GM21723 (cell line): ENCODE results near the gene FSIP1.

ENCODE experiments used
- ATAC-seq: cut with Tn5 transposase; IDR thresholded peaks from one replicate; pipeline ENCODE4 v1.9.1; 2021; ENCODE audit warnings: mild to moderate bottlenecking, moderate library complexity; ENCODE audit not compliant: unreplicated experiment

FSIP1 gene

DNA sequence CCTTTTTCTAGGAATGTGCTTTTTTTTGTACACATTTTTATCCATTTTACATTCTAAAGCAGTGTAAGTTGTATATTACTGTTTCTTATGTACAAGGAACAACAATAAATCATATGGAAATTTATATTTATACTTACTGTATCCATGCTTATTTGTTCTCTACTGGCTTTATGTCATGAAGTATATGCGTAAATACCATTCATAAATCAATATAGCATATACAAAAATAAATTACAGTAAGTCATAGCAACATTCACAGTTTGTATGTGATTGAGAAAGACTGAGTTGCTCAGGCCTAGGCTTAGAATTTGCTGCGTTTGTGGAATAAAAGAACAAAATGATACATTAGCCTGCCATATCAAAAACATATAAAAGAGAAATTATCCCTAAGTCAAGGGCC lies 185.3 kb downstream of the FSIP1 start:
- no peak for ATAC-seq

DNA sequence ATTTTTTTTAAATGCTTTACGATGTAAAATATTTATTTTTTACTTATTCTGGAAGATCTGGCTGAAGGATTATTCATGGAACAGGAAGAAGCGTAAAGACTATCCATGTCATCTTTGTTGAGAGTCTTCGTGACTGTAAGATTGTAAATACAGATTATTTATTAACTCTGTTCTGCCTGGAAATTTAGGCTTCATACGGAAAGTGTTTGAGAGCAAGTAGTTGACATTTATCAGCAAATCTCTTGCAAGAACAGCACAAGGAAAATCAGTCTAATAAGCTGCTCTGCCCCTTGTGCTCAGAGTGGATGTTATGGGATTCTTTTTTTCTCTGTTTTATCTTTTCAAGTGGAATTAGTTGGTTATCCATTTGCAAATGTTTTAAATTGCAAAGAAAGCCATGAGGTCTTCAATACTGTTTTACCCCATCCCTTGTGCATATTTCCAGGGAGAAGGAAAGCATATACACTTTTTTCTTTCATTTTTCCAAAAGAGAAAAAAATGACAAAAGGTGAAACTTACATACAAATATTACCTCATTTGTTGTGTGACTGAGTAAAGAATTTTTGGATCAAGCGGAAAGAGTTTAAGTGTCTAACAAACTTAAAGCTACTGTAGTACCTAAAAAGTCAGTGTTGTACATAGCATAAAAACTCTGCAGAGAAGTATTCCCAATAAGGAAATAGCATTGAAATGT lies 186.1 kb downstream of the FSIP1 start:
- no peak for ATAC-seq

DNA sequence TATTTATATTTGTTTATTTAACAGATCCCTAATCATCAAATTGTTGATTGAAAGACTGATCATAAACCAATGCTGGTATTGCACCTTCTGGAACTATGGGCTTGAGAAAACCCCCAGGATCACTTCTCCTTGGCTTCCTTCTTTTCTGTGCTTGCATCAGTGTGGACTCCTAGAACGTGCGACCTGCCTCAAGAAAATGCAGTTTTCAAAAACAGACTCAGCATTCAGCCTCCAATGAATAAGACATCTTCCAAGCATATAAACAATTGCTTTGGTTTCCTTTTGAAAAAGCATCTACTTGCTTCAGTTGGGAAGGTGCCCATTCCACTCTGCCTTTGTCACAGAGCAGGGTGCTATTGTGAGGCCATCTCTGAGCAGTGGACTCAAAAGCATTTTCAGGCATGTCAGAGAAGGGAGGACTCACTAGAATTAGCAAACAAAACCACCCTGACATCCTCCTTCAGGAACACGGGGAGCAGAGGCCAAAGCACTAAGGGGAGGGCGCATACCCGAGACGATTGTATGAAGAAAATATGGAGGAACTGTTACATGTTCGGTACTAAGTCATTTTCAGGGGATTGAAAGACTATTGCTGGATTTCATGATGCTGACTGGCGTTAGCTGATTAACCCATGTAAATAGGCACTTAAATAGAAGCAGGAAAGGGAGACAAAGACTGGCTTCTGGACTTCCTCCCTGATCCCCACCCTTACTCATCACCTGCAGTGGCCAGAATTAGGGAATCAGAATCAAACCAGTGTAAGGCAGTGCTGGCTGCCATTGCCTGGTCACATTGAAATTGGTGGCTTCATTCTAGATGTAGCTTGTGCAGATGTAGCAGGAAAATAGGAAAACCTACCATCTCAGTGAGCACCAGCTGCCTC lies 187.1 kb downstream of the FSIP1 start:
- ATAC-seq, result no peak

DNA sequence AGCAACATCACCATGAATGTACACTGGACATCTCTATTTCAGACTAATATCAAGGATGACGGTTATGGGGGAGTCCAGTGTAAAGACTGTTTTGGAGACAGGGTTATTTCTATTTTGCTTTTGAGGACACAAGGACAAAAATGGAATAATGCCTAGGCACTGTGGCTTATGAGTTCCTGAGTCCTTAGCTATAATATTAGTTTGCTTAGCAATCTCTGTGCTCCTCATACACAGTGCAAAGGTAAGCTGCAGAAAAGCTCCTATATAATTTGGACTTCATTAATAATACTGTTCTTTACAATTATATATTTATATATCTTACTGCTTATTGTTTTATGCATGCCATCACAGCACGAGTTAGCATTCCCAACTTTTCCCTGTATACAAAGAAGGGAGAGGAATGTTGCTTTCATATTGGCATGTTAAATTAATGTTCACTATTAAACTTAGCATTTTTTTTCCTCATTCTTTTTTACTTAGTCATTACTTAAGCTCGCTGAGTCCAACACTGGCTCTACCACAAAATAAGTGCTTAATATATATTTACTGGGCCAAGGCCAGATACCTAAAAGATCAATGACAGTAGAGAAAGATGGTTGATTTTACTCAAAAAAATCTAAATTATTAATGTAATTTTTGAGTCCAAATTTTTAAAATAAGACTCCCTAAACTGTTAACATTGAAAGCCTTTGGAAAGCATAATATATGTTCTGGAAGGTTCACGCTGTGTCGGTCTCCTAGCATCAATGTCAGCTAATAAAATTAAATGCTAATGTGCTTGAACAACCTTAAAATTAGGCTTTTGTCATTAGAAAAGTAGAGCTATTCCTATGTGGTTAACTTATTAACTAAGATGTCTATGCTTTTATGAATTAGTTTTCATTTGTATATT lies 187.9 kb downstream of the FSIP1 start:
- no peak for ATAC-seq

DNA sequence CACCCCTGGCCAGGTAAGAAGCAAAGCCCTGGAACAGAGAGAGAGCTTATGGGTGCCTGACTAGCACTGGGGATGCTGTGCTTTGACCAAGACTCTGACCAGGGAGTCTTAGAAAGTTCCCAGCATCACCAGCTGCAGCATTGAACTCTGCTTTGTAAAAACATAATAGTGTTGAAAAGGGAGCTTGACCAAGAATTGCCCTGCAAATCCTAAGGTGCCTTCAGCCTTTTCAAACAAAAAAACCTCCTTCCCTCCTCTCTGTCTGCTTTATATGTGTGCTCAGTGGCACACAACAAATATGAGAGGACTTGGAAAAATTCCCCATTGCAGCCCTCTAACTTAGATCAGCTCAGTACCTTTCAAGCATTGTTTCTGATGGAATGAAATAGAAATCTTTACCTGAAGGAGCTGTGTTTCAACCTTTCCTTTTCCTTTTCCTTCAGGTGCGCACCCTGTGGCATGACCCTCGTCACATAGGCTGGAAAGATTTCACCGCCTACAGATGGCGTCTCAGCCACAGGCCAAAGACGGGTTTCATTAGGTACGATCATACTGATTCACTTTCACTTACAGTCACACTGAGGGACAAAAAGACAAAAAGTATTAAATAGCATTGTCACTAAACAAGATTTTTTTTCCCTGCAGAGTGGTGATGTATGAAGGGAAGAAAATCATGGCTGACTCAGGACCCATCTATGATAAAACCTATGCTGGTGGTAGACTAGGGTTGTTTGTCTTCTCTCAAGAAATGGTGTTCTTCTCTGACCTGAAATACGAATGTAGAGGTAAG lies 188.8 kb downstream of the FSIP1 start:
- ATAC-seq, result no peak

DNA sequence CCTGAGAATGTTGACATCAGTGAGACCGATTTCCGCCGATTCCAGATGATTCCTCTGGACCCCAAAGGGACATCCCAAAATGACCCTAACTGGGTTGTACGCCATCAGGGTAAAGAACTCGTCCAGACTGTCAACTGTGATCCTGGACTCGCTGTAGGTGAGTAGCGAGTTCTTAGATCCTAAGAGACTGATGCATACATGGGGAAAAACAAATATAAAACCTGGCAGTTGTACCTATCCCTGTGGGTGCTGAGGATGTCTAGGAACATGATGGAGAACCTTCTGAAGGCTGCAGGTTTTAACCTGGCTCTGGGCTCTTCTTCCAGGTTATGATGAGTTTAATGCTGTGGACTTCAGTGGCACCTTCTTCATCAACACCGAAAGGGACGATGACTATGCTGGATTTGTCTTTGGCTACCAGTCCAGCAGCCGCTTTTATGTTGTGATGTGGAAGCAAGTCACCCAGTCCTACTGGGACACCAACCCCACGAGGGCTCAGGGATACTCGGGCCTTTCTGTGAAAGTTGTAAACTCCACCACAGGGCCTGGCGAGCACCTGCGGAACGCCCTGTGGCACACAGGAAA lies 189.5 kb downstream of the FSIP1 start:
- ATAC-seq, result no peak

DNA sequence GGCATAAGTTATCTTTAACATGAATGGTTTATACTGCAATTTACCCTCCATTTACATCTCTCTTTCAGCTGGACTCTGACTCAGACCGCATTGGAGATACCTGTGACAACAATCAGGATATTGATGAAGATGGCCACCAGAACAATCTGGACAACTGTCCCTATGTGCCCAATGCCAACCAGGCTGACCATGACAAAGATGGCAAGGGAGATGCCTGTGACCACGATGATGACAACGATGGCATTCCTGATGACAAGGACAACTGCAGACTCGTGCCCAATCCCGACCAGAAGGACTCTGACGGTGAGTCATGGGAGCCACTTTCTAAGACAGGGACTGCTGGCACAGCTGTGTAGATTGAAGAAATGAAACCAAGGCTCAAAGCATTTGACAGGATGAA lies 190.1 kb downstream of the FSIP1 start:
- no peak for ATAC-seq

DNA sequence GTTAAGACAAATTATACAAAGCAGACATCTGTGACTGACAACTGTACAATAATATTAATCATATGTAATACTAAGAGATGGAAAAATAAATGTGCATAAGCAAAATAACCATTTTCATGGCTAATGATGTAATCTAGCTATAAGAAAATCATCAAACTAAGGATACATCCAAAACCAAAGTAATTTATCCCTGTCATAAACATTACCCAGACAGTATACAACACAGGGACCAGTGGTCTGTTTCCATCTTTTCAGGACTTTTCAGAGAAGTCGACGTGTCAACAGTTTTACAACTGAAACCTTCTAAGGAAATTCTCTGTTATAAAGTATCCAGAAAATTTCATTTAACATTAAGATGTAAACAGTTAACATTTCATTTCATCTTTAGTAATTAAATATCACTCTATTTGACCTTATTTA lies 190.7 kb downstream of the FSIP1 start:
- ATAC-seq, result no peak

DNA sequence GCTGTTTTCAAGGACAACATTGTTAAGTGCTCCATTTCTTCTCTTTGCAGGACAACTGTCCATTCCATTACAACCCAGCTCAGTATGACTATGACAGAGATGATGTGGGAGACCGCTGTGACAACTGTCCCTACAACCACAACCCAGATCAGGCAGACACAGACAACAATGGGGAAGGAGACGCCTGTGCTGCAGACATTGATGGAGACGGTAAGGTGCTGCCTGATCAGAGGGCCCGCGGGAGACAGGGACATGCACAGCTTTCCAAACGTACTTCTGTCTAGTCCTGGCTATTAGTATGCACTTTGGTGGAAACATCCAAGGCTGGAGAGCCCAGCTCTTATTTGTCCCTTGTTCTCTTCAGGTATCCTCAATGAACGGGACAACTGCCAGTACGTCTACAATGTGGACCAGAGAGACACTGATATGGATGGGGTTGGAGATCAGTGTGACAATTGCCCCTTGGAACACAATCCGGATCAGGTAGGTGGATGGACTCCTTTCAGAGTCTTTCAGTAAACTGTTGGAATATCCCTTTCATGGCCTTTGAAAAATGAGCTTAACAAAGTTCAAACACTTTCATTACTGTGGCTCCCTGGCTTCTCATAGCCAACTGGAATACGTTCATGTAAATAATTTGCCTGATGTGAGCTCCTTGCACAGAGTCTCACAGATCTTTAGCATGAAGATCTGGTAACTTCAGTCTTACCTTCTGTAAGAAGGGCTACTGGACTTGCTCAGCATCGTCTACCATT lies 191.3 kb downstream of the FSIP1 start:
- ATAC-seq, result no peak

DNA sequence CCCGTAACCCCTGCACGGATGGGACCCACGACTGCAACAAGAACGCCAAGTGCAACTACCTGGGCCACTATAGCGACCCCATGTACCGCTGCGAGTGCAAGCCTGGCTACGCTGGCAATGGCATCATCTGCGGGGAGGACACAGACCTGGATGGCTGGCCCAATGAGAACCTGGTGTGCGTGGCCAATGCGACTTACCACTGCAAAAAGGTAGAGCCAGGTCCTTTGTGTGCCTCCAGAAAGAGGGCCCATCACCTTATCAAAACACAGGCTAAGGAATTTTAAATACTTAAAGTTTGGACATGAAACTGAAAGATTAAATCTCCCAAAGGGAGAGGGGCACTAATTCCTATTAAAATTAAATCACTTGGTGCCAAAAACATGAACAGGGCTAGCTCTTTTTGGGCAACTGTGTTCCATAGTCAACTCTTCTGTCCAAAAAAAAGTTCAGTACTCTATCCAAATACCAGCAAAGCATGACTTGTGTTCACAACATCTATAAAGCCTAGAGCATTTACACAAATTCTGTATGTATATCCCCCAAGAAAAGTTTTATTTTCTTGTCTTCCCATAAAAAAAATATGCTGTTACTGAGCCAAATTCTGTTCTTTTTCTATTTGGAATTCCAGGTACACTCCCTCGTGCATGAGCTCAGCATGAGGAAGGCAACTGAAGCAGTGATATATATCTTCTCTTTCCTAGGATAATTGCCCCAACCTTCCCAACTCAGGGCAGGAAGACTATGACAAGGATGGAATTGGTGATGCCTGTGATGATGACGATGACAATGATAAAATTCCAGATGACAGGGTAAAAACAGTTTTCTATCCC lies 192.6 kb downstream of the FSIP1 start:
- ATAC-seq, result no peak

DNA sequence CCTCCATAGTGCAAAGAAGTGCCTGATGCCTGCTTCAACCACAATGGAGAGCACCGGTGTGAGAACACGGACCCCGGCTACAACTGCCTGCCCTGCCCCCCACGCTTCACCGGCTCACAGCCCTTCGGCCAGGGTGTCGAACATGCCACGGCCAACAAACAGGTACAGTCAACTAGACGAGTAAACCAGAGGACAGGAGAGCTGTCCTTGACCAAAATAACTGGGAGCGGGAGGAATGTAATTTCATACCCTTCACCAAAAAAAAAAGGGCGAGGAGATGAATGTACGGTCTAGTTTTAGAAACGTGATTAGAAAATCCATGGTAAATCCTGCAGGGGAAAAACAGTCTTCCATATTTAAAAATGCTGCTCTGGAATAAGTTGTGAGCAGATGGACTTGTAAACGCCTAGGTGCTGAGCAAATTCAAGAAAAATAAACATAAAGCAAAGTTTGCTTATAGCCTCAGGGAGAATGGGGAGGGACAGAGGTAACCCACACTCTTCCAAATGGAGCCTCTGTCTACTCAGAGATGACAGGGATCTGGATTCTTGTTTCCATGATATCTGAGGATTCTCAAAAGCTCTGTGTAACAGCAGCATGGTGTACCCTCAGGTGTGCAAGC lies 193.3 kb downstream of the FSIP1 start:
- no peak for ATAC-seq

DNA sequence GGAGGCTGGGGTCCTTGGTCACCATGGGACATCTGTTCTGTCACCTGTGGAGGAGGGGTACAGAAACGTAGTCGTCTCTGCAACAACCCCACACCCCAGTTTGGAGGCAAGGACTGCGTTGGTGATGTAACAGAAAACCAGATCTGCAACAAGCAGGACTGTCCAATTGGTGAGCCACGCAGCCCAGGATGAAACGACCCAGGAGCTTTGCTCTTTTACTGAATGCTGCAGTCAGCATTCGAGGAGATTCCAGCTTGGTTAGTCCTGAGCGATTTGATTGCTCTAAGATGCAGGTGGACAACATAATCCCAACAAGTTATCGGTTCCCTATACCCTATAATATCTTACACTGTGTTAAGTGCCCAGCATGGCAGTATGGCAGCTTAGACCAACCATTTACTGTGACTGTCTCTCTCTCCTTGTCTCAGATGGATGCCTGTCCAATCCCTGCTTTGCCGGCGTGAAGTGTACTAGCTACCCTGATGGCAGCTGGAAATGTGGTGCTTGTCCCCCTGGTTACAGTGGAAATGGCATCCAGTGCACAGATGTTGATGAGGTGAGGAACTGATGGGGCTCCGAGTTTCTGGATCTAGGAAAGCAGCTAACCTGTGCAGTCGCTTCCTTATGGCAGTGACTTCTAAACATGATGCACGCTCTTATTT lies 194.0 kb downstream of the FSIP1 start:
- ATAC-seq, result no peak

DNA sequence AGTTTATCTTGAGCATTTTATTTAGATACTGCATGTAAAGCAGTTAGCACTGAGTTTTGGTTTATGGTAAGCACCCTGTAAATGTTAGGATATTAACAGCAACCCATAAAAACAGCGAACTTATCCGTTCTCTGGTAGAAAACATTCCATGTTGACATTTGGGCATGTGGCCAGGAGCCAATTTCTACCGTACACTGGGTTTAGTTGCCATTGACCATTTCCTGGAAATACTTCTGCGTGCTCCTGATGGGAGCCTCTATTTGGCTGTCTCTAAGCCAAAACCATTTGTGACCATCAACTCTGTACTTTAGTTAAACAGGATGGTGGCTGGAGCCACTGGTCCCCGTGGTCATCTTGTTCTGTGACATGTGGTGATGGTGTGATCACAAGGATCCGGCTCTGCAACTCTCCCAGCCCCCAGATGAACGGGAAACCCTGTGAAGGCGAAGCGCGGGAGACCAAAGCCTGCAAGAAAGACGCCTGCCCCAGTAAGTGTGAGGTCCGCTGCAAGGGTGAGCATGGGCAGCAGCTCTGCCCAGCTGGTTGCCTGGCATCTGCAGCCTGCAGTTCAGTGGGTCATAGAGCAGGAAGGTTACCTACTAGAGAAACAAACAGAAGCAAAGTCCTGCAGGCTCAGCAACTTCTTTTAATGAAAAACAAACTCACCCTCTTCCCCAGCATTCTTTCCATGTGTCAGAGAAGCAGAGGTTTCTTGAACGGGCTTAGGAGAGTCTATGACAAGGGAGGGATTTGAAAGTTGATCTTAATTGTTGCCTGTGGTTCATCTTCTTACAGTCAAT lies 194.7 kb downstream of the FSIP1 start:
- no peak for ATAC-seq

DNA sequence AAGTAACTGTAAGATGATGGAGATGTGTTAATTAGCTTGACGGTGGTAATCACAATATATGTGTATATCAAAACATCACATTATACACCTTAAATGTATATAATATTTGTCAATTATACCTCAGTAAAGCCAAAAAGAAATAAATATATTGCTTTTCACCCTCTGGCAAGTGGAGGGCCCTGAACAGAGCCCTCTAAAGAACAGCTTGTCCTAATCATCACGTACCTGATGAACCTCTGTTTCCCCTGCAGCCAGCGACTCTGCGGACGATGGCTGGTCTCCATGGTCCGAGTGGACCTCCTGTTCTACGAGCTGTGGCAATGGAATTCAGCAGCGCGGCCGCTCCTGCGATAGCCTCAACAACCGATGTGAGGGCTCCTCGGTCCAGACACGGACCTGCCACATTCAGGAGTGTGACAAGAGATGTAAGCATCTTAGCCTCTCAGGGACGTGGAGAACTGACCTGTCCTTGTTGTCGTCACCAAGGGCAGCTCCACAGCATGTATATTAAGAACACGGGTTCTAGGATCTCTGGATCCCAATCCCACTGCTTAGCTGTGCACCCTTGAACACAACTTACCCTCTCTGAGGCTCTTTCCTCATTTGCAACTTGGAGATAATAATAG lies 195.4 kb downstream of the FSIP1 start:
- no peak for ATAC-seq

DNA sequence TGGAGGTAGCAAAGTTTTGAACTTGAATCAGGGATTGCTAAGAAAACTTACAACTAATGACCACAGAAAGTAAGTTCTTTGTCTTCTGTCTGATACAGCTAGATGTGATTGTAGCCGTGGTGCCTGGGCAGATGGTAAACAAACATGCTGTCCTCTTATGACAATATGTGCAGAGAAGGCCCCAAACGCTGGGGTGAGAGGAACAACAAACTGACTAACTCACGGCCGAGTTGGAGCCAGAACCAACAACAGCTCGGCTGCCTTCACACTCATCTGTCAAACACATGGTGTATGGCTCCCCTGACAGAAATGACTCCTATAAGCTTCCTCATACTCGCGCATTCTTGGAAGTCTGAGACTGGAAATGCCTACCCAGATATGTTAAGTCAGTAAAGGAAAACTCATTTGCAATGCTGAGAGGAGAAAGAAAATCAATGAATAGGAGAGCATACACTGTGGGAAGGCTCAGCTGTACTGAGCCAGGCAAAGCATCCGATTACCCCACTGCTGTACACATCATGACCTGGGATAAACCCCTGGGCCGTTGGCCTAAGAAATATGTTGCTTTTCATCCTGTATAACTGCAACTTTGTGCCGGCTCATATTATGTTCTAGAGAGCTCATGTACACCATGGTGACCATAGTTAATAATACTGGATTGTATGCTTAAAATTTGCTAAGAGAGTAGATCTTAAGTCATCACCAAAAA lies 196.1 kb downstream of the FSIP1 start:
- ATAC-seq, result no peak

DNA sequence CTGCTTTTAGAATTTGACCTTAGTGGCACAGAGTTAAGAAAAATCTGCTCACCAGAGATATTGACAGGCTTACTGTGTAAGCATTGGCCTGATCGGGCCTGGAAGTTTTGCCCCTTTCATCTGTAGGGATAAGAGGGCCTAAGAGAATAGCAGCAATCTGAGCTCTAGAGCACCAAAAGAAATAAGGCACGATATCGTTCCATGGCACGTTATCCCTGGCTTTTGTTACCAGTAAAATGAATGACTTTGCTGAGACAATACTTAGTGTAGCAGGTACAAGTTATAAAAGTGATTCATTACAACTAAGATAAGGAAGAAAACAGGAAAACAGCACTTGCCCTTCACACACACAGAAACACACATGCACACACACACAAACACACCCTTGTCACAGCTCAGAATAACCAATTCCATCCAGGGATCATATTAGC lies 196.8 kb downstream of the FSIP1 start:
- ATAC-seq, result no peak
